Glomerular visceral epithelial cell (primary cell): ENCODE results near the gene PNPLA1.

ENCODE experiments used
- DNase-seq: peaks from one replicate; pipeline ENCODE4 v3.0.0-alpha.2; 2016; ENCODE audit errors: extremely low spot score

The PNPLA1 gene

GRCh38 chr6:36246506-36247268 lies 23.2 kb upstream of the PNPLA1 start:
- no peak for DNase-seq

GRCh38 chr6:36247693-36248092 lies 22.2 kb upstream of the PNPLA1 start:
- no peak for DNase-seq

- no peak for DNase-seq
These were observed 20.9 kb upstream of the PNPLA1 start for GRCh38 chr6:36248980-36249379.

GRCh38 chr6:36249536-36249935 lies 20.3 kb upstream of the PNPLA1 start:
- no peak for DNase-seq

- DNase-seq = no peak
These were observed 17.9 kb upstream of the PNPLA1 start for GRCh38 chr6:36252005-36252404.

GRCh38 chr6:36263390-36264000 lies 6.4 kb upstream of the PNPLA1 start:
- no peak for DNase-seq

GRCh38 chr6:36265744-36266143 lies 4.1 kb upstream of the PNPLA1 start:
- no peak for DNase-seq

- no peak for DNase-seq
These were observed 2.8 kb upstream of the PNPLA1 start for GRCh38 chr6:36266913-36267644.

- DNase-seq = no peak
These were observed 2.0 kb upstream of the PNPLA1 start for GRCh38 chr6:36267731-36268477.

GRCh38 chr6:36268478-36269275 lies 1.2 kb upstream of the PNPLA1 start:
- DNase-seq = no peak

- DNase-seq = no peak
These were observed 2.4 kb downstream of the PNPLA1 start for GRCh38 chr6:36272234-36272633.

- no peak for DNase-seq
These were observed 3.2 kb downstream of the PNPLA1 start for GRCh38 chr6:36273067-36273466.

- DNase-seq = no peak
These were observed 4.1 kb downstream of the PNPLA1 start for GRCh38 chr6:36273802-36274514.

- DNase-seq = no peak
These were observed 7.0 kb downstream of the PNPLA1 start for GRCh38 chr6:36276581-36277536.

GRCh38 chr6:36277946-36278470 lies 8.1 kb downstream of the PNPLA1 start:
- no peak for DNase-seq

- no peak for DNase-seq
These were observed 10.6 kb downstream of the PNPLA1 start for GRCh38 chr6:36280467-36280866.

GRCh38 chr6:36280983-36281382 lies 11.1 kb downstream of the PNPLA1 start:
- DNase-seq = no peak

- no peak for DNase-seq
These were observed 13.7 kb downstream of the PNPLA1 start for GRCh38 chr6:36283608-36284007.

GRCh38 chr6:36284359-36284758 lies 14.5 kb downstream of the PNPLA1 start:
- DNase-seq = no peak
